Sigmoid colon (tissue), 4 donors: ENCODE data around the gene MAGEF1.

Experiments used
- CTCF ChIP-seq, 4 experiments: fragments of 450-650 bp in 3 of 4; fragments of 200-600 bp in 1 of 4; IDR thresholded peaks; one replicate each; pipeline ENCODE4 v1.5.1; 2016 to 2019; ENCODE audit warnings: antibody characterized with exemption in 4 of 4, mild to moderate bottlenecking in 3 of 4, moderate library complexity in 2 of 4
- POLR2AphosphoS5 ChIP-seq, 4 donors: sonication (generic); formaldehyde crosslinking; IDR thresholded peaks; one replicate each; pipeline ENCODE4 v1.6.1; 2017; ENCODE audit warnings: antibody characterized with exemption in 4 of 4

- TF ChIP-seq CTCF (IDR thresholded peaks at IDR 0.05), result no peak
- TF ChIP-seq POLR2AphosphoS5 (IDR thresholded peaks at IDR 0.05), result no peak
Observed at GRCh38 chr3:184718431-184718830, 6.6 kb upstream of the MAGEF1 start.
